HepG2 (cell line): Measurements from ENCODE around the gene TBC1D14. TPM values are rescaled to one million over a fixed set of nuclear protein-coding genes. Genes with fewer than 3 reads are reported as not detected.

Experiments
- CHD2 ChIP-seq: IDR thresholded peaks from 2 replicates; pipeline ENCODE4 v1.6.1; 2011; ENCODE audit warnings: low read depth, low read length, improper control_type of control experiment
- CTCF ChIP-seq: sonication (generic); formaldehyde crosslinking; IDR thresholded peaks from 2 replicates; pipeline ENCODE4 v1.5.0; 2020; ENCODE audit warnings: mild to moderate bottlenecking, missing genetic modification reagents, moderate library complexity
- IRF1 ChIP-seq: sonication (generic); formaldehyde crosslinking; IDR thresholded peaks from 2 replicates; pipeline ENCODE4 v1.4.0; 2020; ENCODE audit warnings: low read depth, mild to moderate bottlenecking, missing genetic modification reagents
- KLF15 ChIP-seq: sonication (generic); formaldehyde crosslinking; IDR thresholded peaks from 2 replicates; pipeline ENCODE4 v1.8.1; 2023; ENCODE audit warnings: borderline replicate concordance, mild to moderate bottlenecking, inconsistent platforms, missing genetic modification reagents, mixed read lengths
- MED13 ChIP-seq: sonication (generic); formaldehyde crosslinking; IDR thresholded peaks from 2 replicates; pipeline ENCODE4 v1.5.0; 2020; ENCODE audit warnings: missing genetic modification reagents
- NFRKB ChIP-seq: fragments of 450-650 bp; IDR thresholded peaks from 2 replicates; pipeline ENCODE4 v1.6.1; 2017
- PPARG ChIP-seq: conservative IDR thresholded peaks from 2 replicates; pipeline ENCODE4 v1.6.1; 2016; ENCODE audit warnings: missing biosample characterization, missing genetic modification reagents
- PRDM10 ChIP-seq: sonication (generic); formaldehyde crosslinking; IDR thresholded peaks from 2 replicates; pipeline ENCODE4 v1.4.0; 2020; ENCODE audit warnings: low read depth, missing genetic modification reagents
- RBM39 ChIP-seq: fragments of 200-400 bp; formaldehyde crosslinking; IDR thresholded peaks from one replicate; pipeline ENCODE4 v1.6.1; 2018; ENCODE audit warnings: antibody characterized with exemption, mild to moderate bottlenecking, low read depth, low read length; ENCODE audit not compliant: poor library complexity, severe bottlenecking
- SP140L ChIP-seq: sonication (generic); formaldehyde crosslinking; IDR thresholded peaks from 2 replicates; pipeline ENCODE4 v1.4.0; 2020; ENCODE audit warnings: missing genetic modification reagents, borderline replicate concordance
- ZFP1 ChIP-seq: IDR thresholded peaks from 2 replicates; pipeline ENCODE4 v1.6.1; 2016
- ZNF225 ChIP-seq: sonication (generic); formaldehyde crosslinking; IDR thresholded peaks from 2 replicates; pipeline ENCODE4 v1.4.0; 2020; ENCODE audit warnings: mild to moderate bottlenecking, missing genetic modification reagents
- ZNF629 ChIP-seq: sonication (generic); formaldehyde crosslinking; conservative IDR thresholded peaks from 2 replicates; pipeline ENCODE4 v1.5.0; 2020; ENCODE audit warnings: missing genetic modification reagents
- ZSCAN12 ChIP-seq: sonication (generic); formaldehyde crosslinking; IDR thresholded peaks from 2 replicates; pipeline ENCODE4 v1.9.0; 2021; ENCODE audit warnings: mild to moderate bottlenecking, missing genetic modification reagents
- polyA plus RNA-seq, 8 experiments: library from polyadenylated mRNA; depleted of rRNA in 3 of 8; stranded (reverse) in 7 of 8; unstranded in 1 of 8; fragments of >200 nt; fragmentation: Illumina TruSeq in 4 of 8; extraction: Trizol in 4 of 8; gene quantifications; 2 replicates each; pipeline versions ENCODE4 v1.2.1 to v1.2.3, GENCODE V29; 2011 to 2016; ENCODE audit warnings: low read depth in 4 of 8, missing spikeins in 1 of 8, mixed read lengths in 1 of 8; ENCODE audit not compliant: insufficient read depth in 1 of 8
- total RNA-seq, 5 experiments: library from RNA; depleted of rRNA; stranded (reverse); fragments of >200 nt; fragmentation: Illumina TruSeq; extraction: Trizol; gene quantifications; 2 replicates each; pipeline ENCODE4 v1.2.3, GENCODE V29; 2016; ENCODE audit warnings: low read depth in 1 of 5
- TF ChIP-seq, protein P1 (sequence below): sonication (generic); formaldehyde crosslinking; IDR thresholded peaks from 2 replicates; pipeline ENCODE4 v1.5.1; 2020; ENCODE audit warnings: mild to moderate bottlenecking, missing genetic modification reagents, borderline replicate concordance
- TF ChIP-seq, protein P2 (sequence below): sonication (generic); formaldehyde crosslinking; IDR thresholded peaks from 2 replicates; pipeline ENCODE4 v1.8.0; 2022; ENCODE audit warnings: mild to moderate bottlenecking, missing genetic modification reagents, moderate library complexity

TBC1D14 gene
- total and polyA plus RNA-seq, 2 of the 13 experiments (the other 11 are each of a cell fraction or from before 2014, with no cell fraction given) = 29.5 to 46.5 TPM

GRCh38 chr4:6926681-6927478, 17.3 kb downstream of the TBC1D14 start (continued):
- TF ChIP-seq ZSCAN12 (CRISPR knock-in tag) (no peak), PRDM10 (peak; percentile 52; the same call in 1 of the 2 replicates), NFRKB (no peak), KLF15 (no peak), MED13 (CRISPR knock-in tag) (no peak), ZNF225 (no peak), RBM39 (no peak), PPARG (CRISPR knock-in tag) (no peak), CTCF (CRISPR knock-in tag) (no peak), ZNF629 (CRISPR knock-in tag) (no peak), IRF1 (CRISPR knock-in tag) (no peak), ZFP1 (no peak), CHD2 (no peak), SP140L (CRISPR knock-in tag) (no peak)
- TF ChIP-seq, protein P1, sequence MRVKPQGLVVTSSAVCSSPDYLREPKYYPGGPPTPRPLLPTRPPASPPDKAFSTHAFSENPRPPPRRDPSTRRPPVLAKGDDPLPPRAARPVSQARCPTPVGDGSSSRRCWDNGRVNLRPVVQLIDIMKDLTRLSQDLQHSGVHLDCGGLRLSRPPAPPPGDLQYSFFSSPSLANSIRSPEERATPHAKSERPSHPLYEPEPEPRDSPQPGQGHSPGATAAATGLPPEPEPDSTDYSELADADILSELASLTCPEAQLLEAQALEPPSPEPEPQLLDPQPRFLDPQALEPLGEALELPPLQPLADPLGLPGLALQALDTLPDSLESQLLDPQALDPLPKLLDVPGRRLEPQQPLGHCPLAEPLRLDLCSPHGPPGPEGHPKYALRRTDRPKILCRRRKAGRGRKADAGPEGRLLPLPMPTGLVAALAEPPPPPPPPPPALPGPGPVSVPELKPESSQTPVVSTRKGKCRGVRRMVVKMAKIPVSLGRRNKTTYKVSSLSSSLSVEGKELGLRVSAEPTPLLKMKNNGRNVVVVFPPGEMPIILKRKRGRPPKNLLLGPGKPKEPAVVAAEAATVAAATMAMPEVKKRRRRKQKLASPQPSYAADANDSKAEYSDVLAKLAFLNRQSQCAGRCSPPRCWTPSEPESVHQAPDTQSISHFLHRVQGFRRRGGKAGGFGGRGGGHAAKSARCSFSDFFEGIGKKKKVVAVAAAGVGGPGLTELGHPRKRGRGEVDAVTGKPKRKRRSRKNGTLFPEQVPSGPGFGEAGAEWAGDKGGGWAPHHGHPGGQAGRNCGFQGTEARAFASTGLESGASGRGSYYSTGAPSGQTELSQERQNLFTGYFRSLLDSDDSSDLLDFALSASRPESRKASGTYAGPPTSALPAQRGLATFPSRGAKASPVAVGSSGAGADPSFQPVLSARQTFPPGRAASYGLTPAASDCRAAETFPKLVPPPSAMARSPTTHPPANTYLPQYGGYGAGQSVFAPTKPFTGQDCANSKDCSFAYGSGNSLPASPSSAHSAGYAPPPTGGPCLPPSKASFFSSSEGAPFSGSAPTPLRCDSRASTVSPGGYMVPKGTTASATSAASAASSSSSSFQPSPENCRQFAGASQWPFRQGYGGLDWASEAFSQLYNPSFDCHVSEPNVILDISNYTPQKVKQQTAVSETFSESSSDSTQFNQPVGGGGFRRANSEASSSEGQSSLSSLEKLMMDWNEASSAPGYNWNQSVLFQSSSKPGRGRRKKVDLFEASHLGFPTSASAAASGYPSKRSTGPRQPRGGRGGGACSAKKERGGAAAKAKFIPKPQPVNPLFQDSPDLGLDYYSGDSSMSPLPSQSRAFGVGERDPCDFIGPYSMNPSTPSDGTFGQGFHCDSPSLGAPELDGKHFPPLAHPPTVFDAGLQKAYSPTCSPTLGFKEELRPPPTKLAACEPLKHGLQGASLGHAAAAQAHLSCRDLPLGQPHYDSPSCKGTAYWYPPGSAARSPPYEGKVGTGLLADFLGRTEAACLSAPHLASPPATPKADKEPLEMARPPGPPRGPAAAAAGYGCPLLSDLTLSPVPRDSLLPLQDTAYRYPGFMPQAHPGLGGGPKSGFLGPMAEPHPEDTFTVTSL = no peak
- TF ChIP-seq, protein P2, sequence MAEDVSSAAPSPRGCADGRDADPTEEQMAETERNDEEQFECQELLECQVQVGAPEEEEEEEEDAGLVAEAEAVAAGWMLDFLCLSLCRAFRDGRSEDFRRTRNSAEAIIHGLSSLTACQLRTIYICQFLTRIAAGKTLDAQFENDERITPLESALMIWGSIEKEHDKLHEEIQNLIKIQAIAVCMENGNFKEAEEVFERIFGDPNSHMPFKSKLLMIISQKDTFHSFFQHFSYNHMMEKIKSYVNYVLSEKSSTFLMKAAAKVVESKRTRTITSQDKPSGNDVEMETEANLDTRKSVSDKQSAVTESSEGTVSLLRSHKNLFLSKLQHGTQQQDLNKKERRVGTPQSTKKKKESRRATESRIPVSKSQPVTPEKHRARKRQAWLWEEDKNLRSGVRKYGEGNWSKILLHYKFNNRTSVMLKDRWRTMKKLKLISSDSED (CRISPR knock-in tag) = no peak
